CD14-positive monocyte (primary cell): Measurements from ENCODE around the gene RILPL1. TPM values are rescaled to one million over a fixed set of nuclear protein-coding genes. Genes with fewer than 3 reads are reported as not detected.

Experiments
- DNase-seq, 3 donors: peaks; one replicate each; pipeline ENCODE4 v3.0.0-alpha.2; 2011 to 2022
- H2AFZ ChIP-seq: 2 replicates; pipeline ENCODE4 v1.6.0; 2012; ENCODE audit warnings: mild to moderate bottlenecking, low read depth, low read length, inconsistent platforms; ENCODE audit not compliant: insufficient read depth, poor library complexity, severe bottlenecking
- H3K27ac ChIP-seq, 2 donors: 1 replicate in 1 of 2; 2 replicates in 1 of 2; pipeline ENCODE4 v1.5.1; 2012 to 2013; ENCODE audit warnings: low read length in 2 of 2, control low read depth in 1 of 2, inconsistent platforms in 1 of 2, low read depth in 1 of 2, mild to moderate bottlenecking in 1 of 2
- H3K27me3 ChIP-seq, 2 donors: one replicate each; pipeline versions ENCODE4 v1.6.0 to v1.6.1; 2011 to 2013; ENCODE audit warnings: low read length in 2 of 2; ENCODE audit not compliant: control insufficient read depth in 2 of 2, insufficient read depth in 2 of 2
- H3K36me3 ChIP-seq, 2 donors: replicated peaks in 1 of 2; 1 replicate in 1 of 2; 2 replicates in 1 of 2; pipeline versions ENCODE4 v1.5.1 to v1.6.1; 2012 to 2013; ENCODE audit warnings: low read length in 2 of 2, control low read depth in 1 of 2, inconsistent platforms in 1 of 2, mild to moderate bottlenecking in 1 of 2; ENCODE audit not compliant: insufficient read depth in 2 of 2, control insufficient read depth in 1 of 2
- H3K4me1 ChIP-seq, 2 donors: 1 replicate in 1 of 2; 2 replicates in 1 of 2; pipeline versions ENCODE4 v1.5.1 to v1.6.1; 2012 to 2013; ENCODE audit warnings: low read length in 2 of 2, control low read depth in 1 of 2, inconsistent platforms in 1 of 2, mild to moderate bottlenecking in 1 of 2, moderate library complexity in 1 of 2; ENCODE audit not compliant: insufficient read depth in 2 of 2, control insufficient read depth in 1 of 2
- H3K4me2 ChIP-seq: replicated peaks from 2 replicates; pipeline ENCODE3; 2012; ENCODE audit warnings: low read length, moderate library complexity, mild to moderate bottlenecking; ENCODE audit not compliant: poor library complexity, severe bottlenecking; ENCODE audit errors: extremely low read depth
- H3K4me3 ChIP-seq, 3 experiments: fragments of 200-600 bp in 1 of 3; sonication (generic) in 1 of 3; replicated peaks in 1 of 3; 1 replicate in 2 of 3; 2 replicates in 1 of 3; pipeline ENCODE4 v1.5.1; 2011 to 2013; ENCODE audit warnings: low read length in 3 of 3, mild to moderate bottlenecking in 3 of 3, control low read depth in 2 of 3, low read depth in 2 of 3, inconsistent platforms in 1 of 3, moderate library complexity in 1 of 3
- H3K79me2 ChIP-seq: 2 replicates; pipeline ENCODE4 v1.6.0; 2012; ENCODE audit warnings: mild to moderate bottlenecking, control low read depth, inconsistent platforms, low read length, moderate library complexity; ENCODE audit not compliant: insufficient read depth
- H3K9ac ChIP-seq: 2 replicates; pipeline ENCODE4 v1.6.0; 2017; ENCODE audit warnings: low read length, mild to moderate bottlenecking; ENCODE audit not compliant: insufficient read depth, poor library complexity, severe bottlenecking
- H3K9me3 ChIP-seq, 2 donors: replicated peaks in 1 of 2; 1 replicate in 1 of 2; 2 replicates in 1 of 2; pipeline versions ENCODE4 v1.5.1 to v1.6.1; 2012 to 2013; ENCODE audit warnings: low read length in 2 of 2, control low read depth in 1 of 2; ENCODE audit not compliant: control insufficient read depth in 1 of 2, insufficient read depth in 1 of 2
- H4K20me1 ChIP-seq: 2 replicates; pipeline ENCODE4 v1.6.0; 2012; ENCODE audit warnings: mild to moderate bottlenecking, low read length, control low read depth, moderate library complexity; ENCODE audit not compliant: insufficient read depth
- H3K27ac Mint-ChIP-seq, 7 donors: one replicate each; pipeline ENCODE4 v1.8.0; 2020; ENCODE audit warnings: mild to moderate bottlenecking in 7 of 7, mixed read lengths in 7 of 7, moderate library complexity in 6 of 7, inconsistent platforms in 2 of 7
- H3K27me3 Mint-ChIP-seq, 3 donors: one replicate each; pipeline ENCODE4 v1.8.0; 2021 to 2022; ENCODE audit warnings: low read depth in 3 of 3, mild to moderate bottlenecking in 3 of 3, mixed read lengths in 3 of 3, moderate library complexity in 3 of 3, inconsistent platforms in 1 of 3
- H3K36me3 Mint-ChIP-seq, 2 donors: one replicate each; pipeline ENCODE4 v1.8.0; 2020; ENCODE audit warnings: mixed read lengths in 2 of 2, inconsistent platforms in 1 of 2, mild to moderate bottlenecking in 1 of 2
- H3K4me1 Mint-ChIP-seq: one replicate; pipeline ENCODE4 v1.8.0; 2020; ENCODE audit warnings: mild to moderate bottlenecking, mixed read lengths
- H3K4me3 Mint-ChIP-seq, 2 donors: one replicate each; pipeline ENCODE4 v1.8.0; 2020; ENCODE audit warnings: mild to moderate bottlenecking in 2 of 2, mixed read lengths in 2 of 2, moderate library complexity in 1 of 2
- H3K9me3 Mint-ChIP-seq, 7 donors: one replicate each; pipeline ENCODE4 v1.8.0; 2020 to 2022; ENCODE audit warnings: mixed read lengths in 7 of 7, mild to moderate bottlenecking in 6 of 7, moderate library complexity in 6 of 7, inconsistent platforms in 2 of 7
- CTCF ChIP-seq: fragments of 200-600 bp; IDR thresholded peaks from one replicate; pipeline ENCODE4 v1.8.0; 2022; ENCODE audit warnings: antibody characterized with exemption, mild to moderate bottlenecking
- WGBS: methylation state at CpG from one replicate; pipeline ENCODE4 v1.1.5; 2013; ENCODE audit warnings: missing lambda C conversion rate; ENCODE audit not compliant: insufficient coverage; 5-methylcytosine and 5-hydroxymethylcytosine counted together
- intact Hi-C, 2 donors: fragments of 100-400 bp; cut with micrococcal nuclease; formaldehyde crosslinking; loops; one replicate each; pipeline versions ENCODE4 v1.15.0 to v1.15.1; 2023
- polyA plus RNA-seq, 3 donors: library from polyadenylated mRNA; depleted of rRNA in 1 of 3; unstranded in 2 of 3; stranded (reverse) in 1 of 3; fragments of 300-500 nt in 2 of 3; fragments of >200 nt in 1 of 3; fragmentation: Illumina TruSeq in 2 of 3; gene quantifications; 1 replicate in 2 of 3; 2 replicates in 1 of 3; pipeline ENCODE4 v1.2.3, GENCODE V29; 2012 to 2021

The RILPL1 gene
- polyA plus RNA-seq, 3 donors = 1.2 TPM; not detected in 2

- Mint-ChIP-seq H3K27me3 (peaks cover 13 to 16% (median 13%) of the 10 kb centered on the region in 3 donors), H3K9me3 (peaks cover 0 to 4% (median 2%) of the 10 kb centered on the region in 7 donors), H3K36me3 (peaks cover 1 to 3% of the 10 kb centered on the region in 2 donors), H3K27ac (no peak overlapping the region), H3K4me3 (no peak overlapping the region), H3K4me1 (peaks cover 3% of the 10 kb centered on the region)
- peaks cover 0 to 4% of the 10 kb centered on the region in 2 donors for H3K9me3 ChIP-seq
- WGBS = 57% methylated on average over 4 of the region's 4 CpGs
- H4K20me1 ChIP-seq = no peaks in the 10 kb centered on the region
- H3K27me3 ChIP-seq = no peaks in the 10 kb centered on the region
- no peak overlapping the region for H3K4me3 ChIP-seq
- H2AFZ ChIP-seq = no peak overlapping the region
- no peak overlapping the region for H3K4me2 ChIP-seq
- H3K4me1 ChIP-seq = no peaks in the 10 kb centered on the region
- no peak for DNase-seq
- no peak overlapping the region for H3K27ac ChIP-seq
- H3K79me2 ChIP-seq = no peaks in the 10 kb centered on the region
- H3K36me3 ChIP-seq = no peaks in the 10 kb centered on the region
- H3K9ac ChIP-seq = no peak overlapping the region
- no peak for TF ChIP-seq CTCF
- intact Hi-C loops = no loop called here
These were observed 40.4 kb upstream of the RILPL1 start for GRCh38 chr12:123573870-123574269.

GRCh38 chr12:123572391-123572790 is 38.9 kb upstream of the RILPL1 start:
- H3K27me3 Mint-ChIP-seq = peaks cover 15 to 17% (median 16%) of the 10 kb centered on the region in 3 donors
- H3K79me2 ChIP-seq = no peaks in the 10 kb centered on the region
- no peaks in the 10 kb centered on the region for H3K36me3 ChIP-seq
- no peak overlapping the region for H3K27ac Mint-ChIP-seq
- peaks cover 3% of the 10 kb centered on the region for H3K4me1 Mint-ChIP-seq
- H3K9ac ChIP-seq = no peak overlapping the region
- no peak overlapping the region for H2AFZ ChIP-seq
- H3K9me3 Mint-ChIP-seq = peaks cover 0 to 4% (median 2%) of the 10 kb centered on the region in 7 donors
- H3K4me2 ChIP-seq = no peak overlapping the region
- peaks cover 0 to 4% of the 10 kb centered on the region in 2 donors for H3K9me3 ChIP-seq
- no peak for DNase-seq
- no peak overlapping the region for H3K4me3 ChIP-seq
- H3K27me3 ChIP-seq = no peaks in the 10 kb centered on the region
- H3K4me1 ChIP-seq = no peaks in the 10 kb centered on the region
- intact Hi-C loops = no loop called here
- H3K27ac ChIP-seq = no peak overlapping the region
- H4K20me1 ChIP-seq = no peaks in the 10 kb centered on the region
- H3K4me3 Mint-ChIP-seq = no peak overlapping the region
- TF ChIP-seq CTCF = no peak
- peaks cover 0 to 1% of the 10 kb centered on the region in 2 donors for H3K36me3 Mint-ChIP-seq
- no CpG with 5 or more reads among the region's 2 CpGs for WGBS
